K562 (cell line): ENCODE data around the gene ZDHHC19. TPM values are rescaled to one million over a fixed set of nuclear protein-coding genes. Genes with fewer than 3 reads are reported as not detected.
A peak's percentile ranks its signal among the peaks of the same experiment; 100 is the strongest.

Experiments used
- CTBP1 ChIP-seq: fragments of 450-650 bp; IDR thresholded peaks from 2 replicates; pipeline ENCODE4 v1.6.1; 2016; ENCODE audit warnings: borderline replicate concordance
- RAD21 ChIP-seq, 2 experiments: fragments of 250-450 bp in 1 of 2; fragments of 450-650 bp in 1 of 2; sonication (Bioruptor Pico) in 1 of 2; formaldehyde crosslinking in 1 of 2; IDR thresholded peaks in 1 of 2; conservative IDR thresholded peaks in 1 of 2; 2 replicates each; pipeline versions ENCODE4 v1.4.0 to v1.8.0; 2020 to 2022; ENCODE audit warnings: mild to moderate bottlenecking in 2 of 2, moderate library complexity in 1 of 2
- ZNF668 ChIP-seq: fragments of 250-450 bp; sonication (Bioruptor Pico); IDR thresholded peaks from 2 replicates; pipeline ENCODE4 v1.8.0; 2022; ENCODE audit warnings: mild to moderate bottlenecking, inconsistent platforms
- ZNF75A ChIP-seq: fragments of 450-650 bp; formaldehyde crosslinking; IDR thresholded peaks from 2 replicates; pipeline ENCODE4 v1.4.0; 2020; ENCODE audit warnings: mild to moderate bottlenecking
- polyA plus RNA-seq, 8 experiments: library from polyadenylated mRNA; depleted of rRNA in 4 of 8; stranded (reverse) in 5 of 8; unstranded in 3 of 8; fragments of >200 nt; fragmentation: Nextera tagmentation in 2 of 8; fragmentation: Illumina TruSeq in 1 of 8; extraction: Ambion mirVana in 2 of 8; extraction: Trizol in 1 of 8; gene quantifications; 2 replicates each; pipeline versions ENCODE4 v1.2.1 to v1.2.3, GENCODE V29; 2011 to 2014; ENCODE audit warnings: inconsistent platforms in 1 of 8, missing spikeins in 1 of 8
- total RNA-seq, 7 experiments: library from RNA; depleted of rRNA in 6 of 7; stranded (reverse); fragments of >200 nt in 6 of 7; fragmentation: Illumina TruSeq in 2 of 7; extraction: Trizol in 2 of 7; gene quantifications; 2 replicates each; pipeline versions ENCODE4 v1.2.1 to v1.2.3, GENCODE V29; 2011 to 2021; ENCODE audit warnings: low replicate concordance in 1 of 7
- TF ChIP-seq, protein P1 (sequence below): fragments of 250-450 bp; sonication (Bioruptor Pico); IDR thresholded peaks from 2 replicates; pipeline ENCODE4 v1.9.0; 2021; ENCODE audit warnings: mild to moderate bottlenecking, inconsistent platforms
- TF ChIP-seq, protein P2 (sequence below): fragments of 450-650 bp; IDR thresholded peaks from 2 replicates; pipeline ENCODE4 v1.6.1; 2016; ENCODE audit warnings: mild to moderate bottlenecking, moderate library complexity
- TF ChIP-seq, protein P3 (sequence below): fragments of 250-450 bp; sonication (Bioruptor Pico); IDR thresholded peaks from 2 replicates; pipeline ENCODE4 v1.4.0; 2020

The ZDHHC19 gene
- total and polyA plus RNA-seq, 9 of the 15 experiments (the other 6 are each of a cell fraction or from before 2014, with no cell fraction given) = 0.40 to 5.5 (median 1.1) TPM

DNA sequence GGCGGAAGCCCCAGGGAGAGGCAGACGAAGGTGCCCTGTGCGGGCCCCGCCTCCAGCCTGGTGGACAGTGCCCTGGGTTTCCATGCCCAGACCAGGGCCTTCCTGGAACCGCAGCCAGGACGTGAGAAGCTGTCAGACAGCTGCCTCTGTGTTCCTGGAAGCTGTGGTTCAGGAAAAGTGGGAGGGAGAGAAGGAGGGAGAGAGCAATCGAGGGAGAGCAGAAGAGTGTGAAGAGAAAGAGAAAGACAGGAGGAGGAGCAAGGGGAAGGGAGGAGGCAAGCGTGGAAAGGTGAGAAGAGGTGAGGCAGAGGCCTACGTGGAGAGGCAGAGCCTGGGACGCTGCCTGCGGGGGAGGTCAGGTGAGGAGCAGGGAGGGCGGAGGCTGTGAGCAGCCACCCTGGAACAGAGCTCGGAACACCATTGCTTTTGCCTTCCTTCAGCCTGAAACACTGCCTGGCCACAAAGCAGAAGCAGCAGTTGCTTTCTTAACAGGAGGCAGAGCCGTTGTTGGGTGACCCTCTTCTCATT is 18.6 kb downstream of the ZDHHC19 start (continued):
- TF ChIP-seq, protein P1, sequence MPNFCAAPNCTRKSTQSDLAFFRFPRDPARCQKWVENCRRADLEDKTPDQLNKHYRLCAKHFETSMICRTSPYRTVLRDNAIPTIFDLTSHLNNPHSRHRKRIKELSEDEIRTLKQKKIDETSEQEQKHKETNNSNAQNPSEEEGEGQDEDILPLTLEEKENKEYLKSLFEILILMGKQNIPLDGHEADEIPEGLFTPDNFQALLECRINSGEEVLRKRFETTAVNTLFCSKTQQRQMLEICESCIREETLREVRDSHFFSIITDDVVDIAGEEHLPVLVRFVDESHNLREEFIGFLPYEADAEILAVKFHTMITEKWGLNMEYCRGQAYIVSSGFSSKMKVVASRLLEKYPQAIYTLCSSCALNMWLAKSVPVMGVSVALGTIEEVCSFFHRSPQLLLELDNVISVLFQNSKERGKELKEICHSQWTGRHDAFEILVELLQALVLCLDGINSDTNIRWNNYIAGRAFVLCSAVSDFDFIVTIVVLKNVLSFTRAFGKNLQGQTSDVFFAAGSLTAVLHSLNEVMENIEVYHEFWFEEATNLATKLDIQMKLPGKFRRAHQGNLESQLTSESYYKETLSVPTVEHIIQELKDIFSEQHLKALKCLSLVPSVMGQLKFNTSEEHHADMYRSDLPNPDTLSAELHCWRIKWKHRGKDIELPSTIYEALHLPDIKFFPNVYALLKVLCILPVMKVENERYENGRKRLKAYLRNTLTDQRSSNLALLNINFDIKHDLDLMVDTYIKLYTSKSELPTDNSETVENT = no peak
- TF ChIP-seq, protein P2, sequence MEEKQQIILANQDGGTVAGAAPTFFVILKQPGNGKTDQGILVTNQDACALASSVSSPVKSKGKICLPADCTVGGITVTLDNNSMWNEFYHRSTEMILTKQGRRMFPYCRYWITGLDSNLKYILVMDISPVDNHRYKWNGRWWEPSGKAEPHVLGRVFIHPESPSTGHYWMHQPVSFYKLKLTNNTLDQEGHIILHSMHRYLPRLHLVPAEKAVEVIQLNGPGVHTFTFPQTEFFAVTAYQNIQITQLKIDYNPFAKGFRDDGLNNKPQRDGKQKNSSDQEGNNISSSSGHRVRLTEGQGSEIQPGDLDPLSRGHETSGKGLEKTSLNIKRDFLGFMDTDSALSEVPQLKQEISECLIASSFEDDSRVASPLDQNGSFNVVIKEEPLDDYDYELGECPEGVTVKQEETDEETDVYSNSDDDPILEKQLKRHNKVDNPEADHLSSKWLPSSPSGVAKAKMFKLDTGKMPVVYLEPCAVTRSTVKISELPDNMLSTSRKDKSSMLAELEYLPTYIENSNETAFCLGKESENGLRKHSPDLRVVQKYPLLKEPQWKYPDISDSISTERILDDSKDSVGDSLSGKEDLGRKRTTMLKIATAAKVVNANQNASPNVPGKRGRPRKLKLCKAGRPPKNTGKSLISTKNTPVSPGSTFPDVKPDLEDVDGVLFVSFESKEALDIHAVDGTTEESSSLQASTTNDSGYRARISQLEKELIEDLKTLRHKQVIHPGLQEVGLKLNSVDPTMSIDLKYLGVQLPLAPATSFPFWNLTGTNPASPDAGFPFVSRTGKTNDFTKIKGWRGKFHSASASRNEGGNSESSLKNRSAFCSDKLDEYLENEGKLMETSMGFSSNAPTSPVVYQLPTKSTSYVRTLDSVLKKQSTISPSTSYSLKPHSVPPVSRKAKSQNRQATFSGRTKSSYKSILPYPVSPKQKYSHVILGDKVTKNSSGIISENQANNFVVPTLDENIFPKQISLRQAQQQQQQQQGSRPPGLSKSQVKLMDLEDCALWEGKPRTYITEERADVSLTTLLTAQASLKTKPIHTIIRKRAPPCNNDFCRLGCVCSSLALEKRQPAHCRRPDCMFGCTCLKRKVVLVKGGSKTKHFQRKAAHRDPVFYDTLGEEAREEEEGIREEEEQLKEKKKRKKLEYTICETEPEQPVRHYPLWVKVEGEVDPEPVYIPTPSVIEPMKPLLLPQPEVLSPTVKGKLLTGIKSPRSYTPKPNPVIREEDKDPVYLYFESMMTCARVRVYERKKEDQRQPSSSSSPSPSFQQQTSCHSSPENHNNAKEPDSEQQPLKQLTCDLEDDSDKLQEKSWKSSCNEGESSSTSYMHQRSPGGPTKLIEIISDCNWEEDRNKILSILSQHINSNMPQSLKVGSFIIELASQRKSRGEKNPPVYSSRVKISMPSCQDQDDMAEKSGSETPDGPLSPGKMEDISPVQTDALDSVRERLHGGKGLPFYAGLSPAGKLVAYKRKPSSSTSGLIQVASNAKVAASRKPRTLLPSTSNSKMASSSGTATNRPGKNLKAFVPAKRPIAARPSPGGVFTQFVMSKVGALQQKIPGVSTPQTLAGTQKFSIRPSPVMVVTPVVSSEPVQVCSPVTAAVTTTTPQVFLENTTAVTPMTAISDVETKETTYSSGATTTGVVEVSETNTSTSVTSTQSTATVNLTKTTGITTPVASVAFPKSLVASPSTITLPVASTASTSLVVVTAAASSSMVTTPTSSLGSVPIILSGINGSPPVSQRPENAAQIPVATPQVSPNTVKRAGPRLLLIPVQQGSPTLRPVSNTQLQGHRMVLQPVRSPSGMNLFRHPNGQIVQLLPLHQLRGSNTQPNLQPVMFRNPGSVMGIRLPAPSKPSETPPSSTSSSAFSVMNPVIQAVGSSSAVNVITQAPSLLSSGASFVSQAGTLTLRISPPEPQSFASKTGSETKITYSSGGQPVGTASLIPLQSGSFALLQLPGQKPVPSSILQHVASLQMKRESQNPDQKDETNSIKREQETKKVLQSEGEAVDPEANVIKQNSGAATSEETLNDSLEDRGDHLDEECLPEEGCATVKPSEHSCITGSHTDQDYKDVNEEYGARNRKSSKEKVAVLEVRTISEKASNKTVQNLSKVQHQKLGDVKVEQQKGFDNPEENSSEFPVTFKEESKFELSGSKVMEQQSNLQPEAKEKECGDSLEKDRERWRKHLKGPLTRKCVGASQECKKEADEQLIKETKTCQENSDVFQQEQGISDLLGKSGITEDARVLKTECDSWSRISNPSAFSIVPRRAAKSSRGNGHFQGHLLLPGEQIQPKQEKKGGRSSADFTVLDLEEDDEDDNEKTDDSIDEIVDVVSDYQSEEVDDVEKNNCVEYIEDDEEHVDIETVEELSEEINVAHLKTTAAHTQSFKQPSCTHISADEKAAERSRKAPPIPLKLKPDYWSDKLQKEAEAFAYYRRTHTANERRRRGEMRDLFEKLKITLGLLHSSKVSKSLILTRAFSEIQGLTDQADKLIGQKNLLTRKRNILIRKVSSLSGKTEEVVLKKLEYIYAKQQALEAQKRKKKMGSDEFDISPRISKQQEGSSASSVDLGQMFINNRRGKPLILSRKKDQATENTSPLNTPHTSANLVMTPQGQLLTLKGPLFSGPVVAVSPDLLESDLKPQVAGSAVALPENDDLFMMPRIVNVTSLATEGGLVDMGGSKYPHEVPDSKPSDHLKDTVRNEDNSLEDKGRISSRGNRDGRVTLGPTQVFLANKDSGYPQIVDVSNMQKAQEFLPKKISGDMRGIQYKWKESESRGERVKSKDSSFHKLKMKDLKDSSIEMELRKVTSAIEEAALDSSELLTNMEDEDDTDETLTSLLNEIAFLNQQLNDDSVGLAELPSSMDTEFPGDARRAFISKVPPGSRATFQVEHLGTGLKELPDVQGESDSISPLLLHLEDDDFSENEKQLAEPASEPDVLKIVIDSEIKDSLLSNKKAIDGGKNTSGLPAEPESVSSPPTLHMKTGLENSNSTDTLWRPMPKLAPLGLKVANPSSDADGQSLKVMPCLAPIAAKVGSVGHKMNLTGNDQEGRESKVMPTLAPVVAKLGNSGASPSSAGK = peak; percentile 51
- TF ChIP-seq, protein P3, sequence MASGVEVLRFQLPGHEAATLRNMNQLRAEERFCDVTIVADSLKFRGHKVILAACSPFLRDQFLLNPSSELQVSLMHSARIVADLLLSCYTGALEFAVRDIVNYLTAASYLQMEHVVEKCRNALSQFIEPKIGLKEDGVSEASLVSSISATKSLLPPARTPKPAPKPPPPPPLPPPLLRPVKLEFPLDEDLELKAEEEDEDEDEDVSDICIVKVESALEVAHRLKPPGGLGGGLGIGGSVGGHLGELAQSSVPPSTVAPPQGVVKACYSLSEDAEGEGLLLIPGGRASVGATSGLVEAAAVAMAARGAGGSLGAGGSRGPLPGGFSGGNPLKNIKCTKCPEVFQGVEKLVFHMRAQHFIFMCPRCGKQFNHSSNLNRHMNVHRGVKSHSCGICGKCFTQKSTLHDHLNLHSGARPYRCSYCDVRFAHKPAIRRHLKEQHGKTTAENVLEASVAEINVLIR (CRISPR knock-in tag) = no peak
- TF ChIP-seq ZNF668 (CRISPR knock-in tag) (no peak), ZNF75A (CRISPR knock-in tag) (no peak), CTBP1 (0 out of 2 replicates have a peak, but pooled peaks have one; percentile 22), RAD21 (CRISPR knock-in tag; conservative IDR thresholded peaks at IDR 0.05 in 1 of 2, IDR thresholded peaks at IDR 0.05 in 1 of 2) (no peak)
